ENCODE results near the gene CBLN3. TPM values are rescaled to one million over a fixed set of nuclear protein-coding genes. Genes with fewer than 3 reads are reported as not detected.

CBLN3 gene
- total and polyA plus RNA-seq, 9 of the 15 experiments (the other 6 are each of a cell fraction or from before 2014, with no cell fraction given): 0.05 to 0.59 (median 0.26) TPM; not detected in 1

DNA sequence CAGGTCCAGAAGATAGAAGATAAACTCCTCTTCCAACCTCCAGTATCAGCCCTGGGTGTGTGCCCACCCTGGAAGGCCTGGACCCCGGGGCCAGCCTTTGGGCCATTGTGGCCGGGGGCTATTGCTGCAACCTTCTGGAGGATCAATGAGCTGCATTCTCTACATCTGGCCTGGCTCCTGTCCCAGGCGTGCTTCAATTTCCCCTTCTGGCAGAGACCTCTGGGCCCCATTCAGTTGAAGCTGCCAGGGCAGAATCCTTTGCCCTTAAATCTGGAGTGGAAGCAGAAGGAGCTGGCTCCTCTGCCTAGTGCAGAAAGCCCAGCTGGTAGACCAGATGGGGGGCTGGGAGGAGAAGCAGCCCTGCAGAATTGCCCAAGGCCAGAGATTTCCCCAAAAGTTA, 20.7 kb downstream of the CBLN3 start:
- POLR2A ChIA-PET: interaction anchor here (0.6 to 2.3 kb wide), 6 partner anchors 12 to 136 kb away, joined by 3 to 11 read pairs (median 4); partner anchors contain the start of gene KHNYN
- peaks cover 0 to 8% of the 10 kb centered on the region in 2 experiments; a peak in 1 of 5 replicates for H3K27me3 ChIP-seq (ENCODE audit: control insufficient read depth in 2 of 2, insufficient read depth in 2 of 2, low read length in 2 of 2)
- H3K9me1 ChIP-seq (ENCODE audit: control insufficient read depth, insufficient read depth, low read length): no peaks in the 10 kb centered on the region
- no peak overlapping the region for H3K4me3 ChIP-seq
- H3K27ac ChIP-seq (ENCODE audit: extremely low read depth, low read depth, low read length): no peak overlapping the region
- intact Hi-C loops (cut with micrococcal nuclease): no loop called here
- FAIRE-seq (no peak), DNase-seq (ENCODE audit: extremely low read depth in 1 of 4, low spot score in 3 of 4) (no peak), ATAC-seq (no peak)
- no peak overlapping the region for H2AFZ ChIP-seq (ENCODE audit: low read depth, low read length)
- H3K79me2 ChIP-seq (ENCODE audit: control insufficient read depth, insufficient read depth, low read length): no peaks in the 10 kb centered on the region
- TF ChIP-seq, protein P1, sequence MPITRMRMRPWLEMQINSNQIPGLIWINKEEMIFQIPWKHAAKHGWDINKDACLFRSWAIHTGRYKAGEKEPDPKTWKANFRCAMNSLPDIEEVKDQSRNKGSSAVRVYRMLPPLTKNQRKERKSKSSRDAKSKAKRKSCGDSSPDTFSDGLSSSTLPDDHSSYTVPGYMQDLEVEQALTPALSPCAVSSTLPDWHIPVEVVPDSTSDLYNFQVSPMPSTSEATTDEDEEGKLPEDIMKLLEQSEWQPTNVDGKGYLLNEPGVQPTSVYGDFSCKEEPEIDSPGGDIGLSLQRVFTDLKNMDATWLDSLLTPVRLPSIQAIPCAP (CRISPR knock-in tag; IDR thresholded peaks at IDR 0.05; ENCODE audit: borderline replicate concordance): no peak
- CTCF ChIA-PET (ENCODE audit: low intra/inter-chr PET ratio): no interaction called here
- H3K4me1 ChIP-seq (replicated peaks in 1 of 2; ENCODE audit: control insufficient read depth in 2 of 2, insufficient read depth in 2 of 2, low read length in 2 of 2): peaks cover 0 to 7% of the 10 kb centered on the region in 2 experiments; a peak in 3 of 5 replicates
- in situ Hi-C loops (cut with MboI): no loop called here
- WGBS (ENCODE audit: insufficient coverage, low coverage, missing lambda C conversion rate): 0% methylated on average over 1 of the region's 3 CpGs
- no peaks in the 10 kb centered on the region for H4K20me1 ChIP-seq (replicated peaks; ENCODE audit: control insufficient read depth, insufficient read depth, low read length)
- H3K4me2 ChIP-seq (ENCODE audit: insufficient read depth, low read length): no peak overlapping the region
- no peaks in the 10 kb centered on the region for H3K9me3 ChIP-seq (replicated peaks; ENCODE audit: control insufficient read depth, insufficient read depth, low read depth, low read length)
- no peak overlapping the region for H3K9ac ChIP-seq (ENCODE audit: insufficient read depth in 1 of 2, low read depth in 2 of 2, low read length in 2 of 2)
- BruUV-seq (replicated peaks): no TSS peak
- no peaks in the 10 kb centered on the region for H3K36me3 ChIP-seq (ENCODE audit: control insufficient read depth, insufficient read depth, low read length)

DNA sequence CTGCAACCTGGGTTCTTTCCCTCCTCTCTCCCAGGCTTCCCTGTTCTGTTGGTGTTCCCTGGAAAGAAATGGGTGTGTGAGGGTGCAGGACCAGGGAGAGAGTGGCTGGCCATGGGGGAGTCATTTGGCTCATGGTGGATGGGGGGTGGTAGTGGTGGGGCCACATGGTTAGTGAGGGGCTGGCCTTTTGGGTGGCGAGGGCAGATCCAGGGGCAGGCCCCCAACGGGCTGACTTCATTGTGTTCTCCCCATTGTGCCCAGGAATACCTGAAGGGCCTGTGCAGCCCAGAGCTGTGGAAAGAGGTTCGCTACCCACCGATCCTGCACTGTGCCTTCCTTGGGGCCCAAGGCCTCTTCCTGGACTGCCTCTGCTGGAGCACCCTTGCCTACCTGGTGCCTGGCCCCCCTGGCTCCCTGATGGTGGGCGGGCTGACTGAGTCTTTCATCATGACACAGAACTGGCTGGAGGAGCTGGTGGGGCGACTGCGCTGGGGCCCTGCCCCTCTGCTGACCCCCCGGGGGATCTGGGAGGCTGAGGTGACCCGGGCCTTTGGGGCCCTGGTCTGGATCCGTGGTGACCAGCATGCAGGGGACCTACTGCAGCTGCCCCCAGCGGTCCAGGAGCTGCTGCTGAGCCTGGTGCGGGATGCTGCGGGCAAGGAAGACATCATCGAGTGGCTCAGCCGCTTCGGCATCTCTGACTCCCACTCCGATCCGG, 21.7 kb downstream of the CBLN3 start:
- in situ Hi-C loops (cut with MboI): no loop called here
- 32% methylated on average over 5 of the region's 18 CpGs for WGBS (ENCODE audit: insufficient coverage, low coverage, missing lambda C conversion rate)
- BruUV-seq (replicated peaks): no TSS peak
- Histone ChIP-seq H2AFZ (ENCODE audit: low read depth, low read length) (no peak overlapping the region), H3K4me3 (no peak overlapping the region), H3K4me2 (ENCODE audit: insufficient read depth, low read length) (no peak overlapping the region), H3K27ac (ENCODE audit: extremely low read depth, low read depth, low read length) (no peak overlapping the region), H3K9me1 (ENCODE audit: control insufficient read depth, insufficient read depth, low read length) (no peaks in the 10 kb centered on the region), H3K9me3 (replicated peaks; ENCODE audit: control insufficient read depth, insufficient read depth, low read depth, low read length) (no peaks in the 10 kb centered on the region), H3K27me3 (ENCODE audit: control insufficient read depth in 2 of 2, insufficient read depth in 2 of 2, low read length in 2 of 2) (peaks cover 0 to 8% of the 10 kb centered on the region in 2 experiments; a peak in 1 of 5 replicates), H3K4me1 (replicated peaks in 1 of 2; ENCODE audit: control insufficient read depth in 2 of 2, insufficient read depth in 2 of 2, low read length in 2 of 2) (peaks cover 0 to 7% of the 10 kb centered on the region in 2 experiments; a peak in 3 of 5 replicates), H3K79me2 (ENCODE audit: control insufficient read depth, insufficient read depth, low read length) (no peaks in the 10 kb centered on the region), H4K20me1 (replicated peaks; ENCODE audit: control insufficient read depth, insufficient read depth, low read length) (no peaks in the 10 kb centered on the region), H3K9ac (ENCODE audit: insufficient read depth in 1 of 2, low read depth in 2 of 2, low read length in 2 of 2) (no peak overlapping the region), H3K36me3 (ENCODE audit: control insufficient read depth, insufficient read depth, low read length) (no peaks in the 10 kb centered on the region)
- ATAC-seq (no peak), FAIRE-seq (no peak), DNase-seq (ENCODE audit: extremely low read depth in 1 of 4, low spot score in 3 of 4) (no peak)
- intact Hi-C loops (cut with micrococcal nuclease): no loop called here
- CTCF ChIA-PET (ENCODE audit: low intra/inter-chr PET ratio): no interaction called here
- POLR2A ChIA-PET: interaction anchor here (0.5 to 2.1 kb wide), 5 partner anchors 9 to 501 kb away, joined by 3 to 6 read pairs (median 4); no protein-coding TSS in a partner anchor
- TF ChIP-seq EP400 (IDR thresholded peaks at IDR 0.05) (no peak), SAFB (IDR thresholded peaks at IDR 0.05; ENCODE audit: borderline replicate concordance, low read depth, low read length) (no peak), KHSRP (IDR thresholded peaks at IDR 0.05) (no peak), ZNF253 (CRISPR knock-in tag; conservative IDR thresholded peaks at IDR 0.05) (no peak), ERF (CRISPR knock-in tag; IDR thresholded peaks at IDR 0.05) (no peak), ZBTB17 (CRISPR knock-in tag; IDR thresholded peaks at IDR 0.05) (no peak)
- TF ChIP-seq, protein P2, sequence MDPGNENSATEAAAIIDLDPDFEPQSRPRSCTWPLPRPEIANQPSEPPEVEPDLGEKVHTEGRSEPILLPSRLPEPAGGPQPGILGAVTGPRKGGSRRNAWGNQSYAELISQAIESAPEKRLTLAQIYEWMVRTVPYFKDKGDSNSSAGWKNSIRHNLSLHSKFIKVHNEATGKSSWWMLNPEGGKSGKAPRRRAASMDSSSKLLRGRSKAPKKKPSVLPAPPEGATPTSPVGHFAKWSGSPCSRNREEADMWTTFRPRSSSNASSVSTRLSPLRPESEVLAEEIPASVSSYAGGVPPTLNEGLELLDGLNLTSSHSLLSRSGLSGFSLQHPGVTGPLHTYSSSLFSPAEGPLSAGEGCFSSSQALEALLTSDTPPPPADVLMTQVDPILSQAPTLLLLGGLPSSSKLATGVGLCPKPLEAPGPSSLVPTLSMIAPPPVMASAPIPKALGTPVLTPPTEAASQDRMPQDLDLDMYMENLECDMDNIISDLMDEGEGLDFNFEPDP (CRISPR knock-in tag; IDR thresholded peaks at IDR 0.05): no peak
- TF ChIP-seq, protein P3, sequence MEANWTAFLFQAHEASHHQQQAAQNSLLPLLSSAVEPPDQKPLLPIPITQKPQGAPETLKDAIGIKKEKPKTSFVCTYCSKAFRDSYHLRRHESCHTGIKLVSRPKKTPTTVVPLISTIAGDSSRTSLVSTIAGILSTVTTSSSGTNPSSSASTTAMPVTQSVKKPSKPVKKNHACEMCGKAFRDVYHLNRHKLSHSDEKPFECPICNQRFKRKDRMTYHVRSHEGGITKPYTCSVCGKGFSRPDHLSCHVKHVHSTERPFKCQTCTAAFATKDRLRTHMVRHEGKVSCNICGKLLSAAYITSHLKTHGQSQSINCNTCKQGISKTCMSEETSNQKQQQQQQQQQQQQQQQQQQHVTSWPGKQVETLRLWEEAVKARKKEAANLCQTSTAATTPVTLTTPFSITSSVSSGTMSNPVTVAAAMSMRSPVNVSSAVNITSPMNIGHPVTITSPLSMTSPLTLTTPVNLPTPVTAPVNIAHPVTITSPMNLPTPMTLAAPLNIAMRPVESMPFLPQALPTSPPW (CRISPR knock-in tag; IDR thresholded peaks at IDR 0.05): no peak
- TF ChIP-seq, protein P4, sequence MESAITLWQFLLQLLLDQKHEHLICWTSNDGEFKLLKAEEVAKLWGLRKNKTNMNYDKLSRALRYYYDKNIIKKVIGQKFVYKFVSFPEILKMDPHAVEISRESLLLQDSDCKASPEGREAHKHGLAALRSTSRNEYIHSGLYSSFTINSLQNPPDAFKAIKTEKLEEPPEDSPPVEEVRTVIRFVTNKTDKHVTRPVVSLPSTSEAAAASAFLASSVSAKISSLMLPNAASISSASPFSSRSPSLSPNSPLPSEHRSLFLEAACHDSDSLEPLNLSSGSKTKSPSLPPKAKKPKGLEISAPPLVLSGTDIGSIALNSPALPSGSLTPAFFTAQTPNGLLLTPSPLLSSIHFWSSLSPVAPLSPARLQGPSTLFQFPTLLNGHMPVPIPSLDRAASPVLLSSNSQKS (CRISPR knock-in tag; IDR thresholded peaks at IDR 0.05): no peak
